SK-N-SH (cell line): ENCODE measurements around the gene TBC1D16. TPM values are rescaled to one million over a fixed set of nuclear protein-coding genes. Genes with fewer than 3 reads are reported as not detected.

Experiments
- CTCF ChIA-PET: fragments of 300-600, 350-600 bp; formaldehyde crosslinking; extraction: SDS; loops from one replicate; lab custom pipeline; 2021; lab: Yijun Ruan, JAX
- POLR2A ChIA-PET: fragments of 350-600 bp; sonication (Branson Sonifier 250); formaldehyde crosslinking; extraction: SDS; loops from one replicate; lab custom pipeline; 2020; ENCODE audit warnings: antibody characterized with exemption, inconsistent platforms; lab: Yijun Ruan, JAX
- DNase-seq: peaks from one replicate; pipeline ENCODE4 v3.0.0; 2012
- H2AFZ ChIP-seq: fragments of 200-600 bp; sonication (generic); 2 replicates; pipeline ENCODE4 v1.8.1; 2016; ENCODE audit warnings: antibody characterized with exemption, mild to moderate bottlenecking, low read depth
- H3F3A ChIP-seq: fragments of 200-600 bp; sonication (generic); replicated peaks from 2 replicates; pipeline ENCODE3; 2016; ENCODE audit warnings: antibody characterized with exemption, mild to moderate bottlenecking; ENCODE audit not compliant: insufficient read depth
- H3K27ac ChIP-seq, 2 experiments: fragments of 200-500 bp in 1 of 2; fragments of 200-600 bp in 1 of 2; sonication (Bioruptor generic) in 1 of 2; sonication (generic), shearing (Covaris generic) in 1 of 2; 2 replicates each; pipeline versions ENCODE4 v1.5.1 to v1.6.1; 2014 to 2016; ENCODE audit warnings: low read depth in 2 of 2, inconsistent platforms in 1 of 2, low read length in 1 of 2, mild to moderate bottlenecking in 1 of 2, mixed read lengths in 1 of 2
- H3K27me3 ChIP-seq: fragments of 200-600 bp; sonication (generic), shearing (Covaris generic); 2 replicates; pipeline ENCODE4 v1.6.1; 2016; ENCODE audit warnings: mixed run types; ENCODE audit not compliant: insufficient read depth
- H3K36me3 ChIP-seq, 2 experiments: fragments of 200-500 bp in 1 of 2; fragments of 200-600 bp in 1 of 2; sonication (Bioruptor generic) in 1 of 2; sonication (generic) in 1 of 2; replicated peaks in 1 of 2; 2 replicates each; pipeline versions ENCODE3 to v1.5.1; 2014 to 2016; ENCODE audit warnings: low read length in 1 of 2, mild to moderate bottlenecking in 1 of 2; ENCODE audit not compliant: insufficient read depth in 2 of 2, control insufficient read depth in 1 of 2
- H3K4me1 ChIP-seq, 2 experiments: fragments of 200-500 bp in 1 of 2; fragments of 200-600 bp in 1 of 2; sonication (Bioruptor generic) in 1 of 2; sonication (generic), shearing (Covaris generic) in 1 of 2; 2 replicates each; pipeline versions ENCODE4 v1.5.1 to v1.6.1; 2014 to 2016; ENCODE audit warnings: low read depth in 1 of 2, low read length in 1 of 2, mixed run types in 1 of 2; ENCODE audit not compliant: insufficient read depth in 2 of 2, control insufficient read depth in 1 of 2
- H3K4me2 ChIP-seq: fragments of 200-600 bp; sonication (generic), shearing (Covaris generic); 2 replicates; pipeline ENCODE4 v1.6.1; 2017; ENCODE audit warnings: mixed run types
- H3K4me3 ChIP-seq, 2 experiments: fragments of 200-500 bp in 1 of 2; fragments of 200-600 bp in 1 of 2; sonication (Bioruptor generic) in 1 of 2; sonication (generic), shearing (Covaris generic) in 1 of 2; 2 replicates each; pipeline versions ENCODE4 v1.5.1 to v1.8.1; 2014 to 2016; ENCODE audit warnings: low read depth in 2 of 2, inconsistent platforms in 1 of 2, low read length in 1 of 2, mild to moderate bottlenecking in 1 of 2, mixed read lengths in 1 of 2, moderate library complexity in 1 of 2
- H3K79me2 ChIP-seq: fragments of 200-600 bp; sonication (generic); 2 replicates; pipeline ENCODE4 v1.8.1; 2017; ENCODE audit warnings: mild to moderate bottlenecking; ENCODE audit not compliant: insufficient read depth
- H3K9ac ChIP-seq: fragments of 200-600 bp; sonication (generic); 2 replicates; pipeline ENCODE4 v1.6.1; 2017; ENCODE audit warnings: mixed run types
- H3K9me2 ChIP-seq: fragments of 200-600 bp; sonication (generic); 2 replicates; pipeline ENCODE4 v1.6.1; 2017; ENCODE audit warnings: mixed run types
- H3K9me3 ChIP-seq: fragments of 200-600 bp; sonication (generic); 2 replicates; pipeline ENCODE4 v1.6.1; 2017; ENCODE audit warnings: mixed run types, mild to moderate bottlenecking, moderate library complexity
- H4K20me1 ChIP-seq: fragments of 200-600 bp; sonication (generic); 2 replicates; pipeline ENCODE4 v1.6.1; 2017; ENCODE audit warnings: mild to moderate bottlenecking, mixed run types; ENCODE audit not compliant: insufficient read depth
- CHD2 ChIP-seq: fragments of 150-350 bp; IDR thresholded peaks from 2 replicates; pipeline ENCODE4 v1.6.1; 2018; ENCODE audit warnings: low read length; ENCODE audit not compliant: partially characterized antibody
- ELF1 ChIP-seq: IDR thresholded peaks from 2 replicates; pipeline ENCODE4 v1.4.0; 2012
- FOXJ3 ChIP-seq: sonication (generic); formaldehyde crosslinking; IDR thresholded peaks from 2 replicates; pipeline ENCODE4 v1.5.1; 2020; ENCODE audit warnings: mild to moderate bottlenecking, missing genetic modification reagents
- GATA2 ChIP-seq: sonication (generic); formaldehyde crosslinking; IDR thresholded peaks from 2 replicates; pipeline ENCODE4 v1.5.0; 2020; ENCODE audit warnings: mild to moderate bottlenecking, missing genetic modification reagents
- IRF3 ChIP-seq: fragments of 150-350 bp; IDR thresholded peaks from 2 replicates; pipeline ENCODE4 v1.6.1; 2016; ENCODE audit warnings: mild to moderate bottlenecking, low read depth, low read length
- JUND ChIP-seq: IDR thresholded peaks from 2 replicates; pipeline ENCODE4 v1.4.0; 2012
- NFIC ChIP-seq: IDR thresholded peaks from 2 replicates; pipeline ENCODE4 v1.4.0; 2012; ENCODE audit warnings: borderline replicate concordance
- PBX3 ChIP-seq: IDR thresholded peaks from 2 replicates; pipeline ENCODE4; 2012
- POLR2AphosphoS5 ChIP-seq: IDR thresholded peaks from 2 replicates; pipeline ENCODE4 v1.6.1; 2012; ENCODE audit warnings: low read depth, low read length
- RAD21 ChIP-seq: IDR thresholded peaks from 2 replicates; pipeline ENCODE4 v1.6.1; 2012; ENCODE audit warnings: mild to moderate bottlenecking, low read length
- RCOR1 ChIP-seq: fragments of 150-350 bp; IDR thresholded peaks from 2 replicates; pipeline ENCODE4 v1.6.1; 2017; ENCODE audit warnings: antibody characterized with exemption, low read length
- SMC3 ChIP-seq: IDR thresholded peaks from 2 replicates; pipeline ENCODE4 v1.6.1; 2012; ENCODE audit warnings: low read depth, low read length, improper control_type of control experiment
- USF1 ChIP-seq: IDR thresholded peaks from 2 replicates; pipeline ENCODE4 v1.4.0; 2012; ENCODE audit warnings: low read depth, borderline replicate concordance
- WGBS: methylation state at CpG from one replicate; pipeline ENCODE4 v1.1.6; 2017; ENCODE audit warnings: low lambda C conversion rate; 5-methylcytosine and 5-hydroxymethylcytosine counted together
- polyA plus RNA-seq, 3 experiments: library from polyadenylated mRNA; depleted of rRNA; stranded (reverse); fragments of >200 nt; gene quantifications; 2 replicates each; pipeline ENCODE4 v1.2.3, GENCODE V29; 2012
- TF ChIP-seq, protein P1 (sequence below): IDR thresholded peaks from 2 replicates; pipeline ENCODE4 v1.6.1; 2012; ENCODE audit warnings: mild to moderate bottlenecking, low read depth, low read length, moderate library complexity

TBC1D16 gene
- polyA plus RNA-seq, 1 of the 3 experiments (the other 2 are of a cell fraction), result 14.5 TPM

- Histone ChIP-seq H3K9me2 (no peaks in the 10 kb centered on the region), H3K4me1 (no peaks in the 10 kb centered on the region)
- no peak for TF ChIP-seq GATA2 (CRISPR knock-in tag)
- TF ChIP-seq RCOR1, result no peak
- no peak for TF ChIP-seq FOXJ3 (CRISPR knock-in tag)
- TF ChIP-seq, protein P1, sequence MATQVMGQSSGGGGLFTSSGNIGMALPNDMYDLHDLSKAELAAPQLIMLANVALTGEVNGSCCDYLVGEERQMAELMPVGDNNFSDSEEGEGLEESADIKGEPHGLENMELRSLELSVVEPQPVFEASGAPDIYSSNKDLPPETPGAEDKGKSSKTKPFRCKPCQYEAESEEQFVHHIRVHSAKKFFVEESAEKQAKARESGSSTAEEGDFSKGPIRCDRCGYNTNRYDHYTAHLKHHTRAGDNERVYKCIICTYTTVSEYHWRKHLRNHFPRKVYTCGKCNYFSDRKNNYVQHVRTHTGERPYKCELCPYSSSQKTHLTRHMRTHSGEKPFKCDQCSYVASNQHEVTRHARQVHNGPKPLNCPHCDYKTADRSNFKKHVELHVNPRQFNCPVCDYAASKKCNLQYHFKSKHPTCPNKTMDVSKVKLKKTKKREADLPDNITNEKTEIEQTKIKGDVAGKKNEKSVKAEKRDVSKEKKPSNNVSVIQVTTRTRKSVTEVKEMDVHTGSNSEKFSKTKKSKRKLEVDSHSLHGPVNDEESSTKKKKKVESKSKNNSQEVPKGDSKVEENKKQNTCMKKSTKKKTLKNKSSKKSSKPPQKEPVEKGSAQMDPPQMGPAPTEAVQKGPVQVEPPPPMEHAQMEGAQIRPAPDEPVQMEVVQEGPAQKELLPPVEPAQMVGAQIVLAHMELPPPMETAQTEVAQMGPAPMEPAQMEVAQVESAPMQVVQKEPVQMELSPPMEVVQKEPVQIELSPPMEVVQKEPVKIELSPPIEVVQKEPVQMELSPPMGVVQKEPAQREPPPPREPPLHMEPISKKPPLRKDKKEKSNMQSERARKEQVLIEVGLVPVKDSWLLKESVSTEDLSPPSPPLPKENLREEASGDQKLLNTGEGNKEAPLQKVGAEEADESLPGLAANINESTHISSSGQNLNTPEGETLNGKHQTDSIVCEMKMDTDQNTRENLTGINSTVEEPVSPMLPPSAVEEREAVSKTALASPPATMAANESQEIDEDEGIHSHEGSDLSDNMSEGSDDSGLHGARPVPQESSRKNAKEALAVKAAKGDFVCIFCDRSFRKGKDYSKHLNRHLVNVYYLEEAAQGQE, result no peak
- no peak for TF ChIP-seq NFIC
- TF ChIP-seq CHD2, result no peak
- no peak for TF ChIP-seq PBX3
- TF ChIP-seq USF1, result no peak
- no peak for TF ChIP-seq IRF3
- no peak for TF ChIP-seq ELF1
- TF ChIP-seq SMC3, result no peak
- TF ChIP-seq RAD21, result no peak
- no peak for TF ChIP-seq POLR2AphosphoS5
- TF ChIP-seq JUND, result no peak
- TF ChIP-seq, all 33 proteins: peak for 0
- CTCF ChIA-PET, result interaction anchor here (1.0 kb wide), 1 partner anchor 22 kb away, joined by 4 read pairs; no protein-coding TSS in a partner anchor
- Histone ChIP-seq H3K27me3 (no peaks in the 10 kb centered on the region), H3K36me3 (peaks cover 0 to 7% of the 10 kb centered on the region in 2 experiments), H3K9ac (no peak overlapping the region), H4K20me1 (no peaks in the 10 kb centered on the region), H3K4me3 (no peak overlapping the region), H2AFZ (no peak overlapping the region), H3K27ac (no peak overlapping the region), H3K4me2 (no peak overlapping the region), H3K9me3 (no peaks in the 10 kb centered on the region), H3K79me2 (no peaks in the 10 kb centered on the region), H3F3A (no peaks in the 10 kb centered on the region)
- POLR2A ChIA-PET, result no interaction called here
- no peak for DNase-seq
- WGBS, result 83% methylated on average over 4 of the region's 4 CpGs
These were observed 25.0 kb upstream of the TBC1D16 start for GRCh38 chr17:80060644-80061043.
